Astrocyte of the spinal cord (primary cell): ENCODE results near the gene TRIO.

Source experiments
- DNase-seq: peaks from one replicate; pipeline ENCODE4 v3.0.0; 2011; ENCODE audit warnings: low read depth, low spot score
- H3K4me3 ChIP-seq: 2 replicates; pipeline ENCODE4 v1.5.1; 2011; ENCODE audit warnings: low read depth, mild to moderate bottlenecking, low read length, moderate library complexity
- CTCF ChIP-seq: IDR thresholded peaks from 2 replicates; pipeline ENCODE4 v1.5.1; 2012; ENCODE audit warnings: low read depth, mild to moderate bottlenecking, low read length, inconsistent platforms
- in situ Hi-C: cut with HindIII; loops from 2 replicates; pipeline ENCODE4 v1.10.0; 2017; ENCODE audit warnings: low sequenced_read_pairs

The TRIO gene

GRCh38 chr5:14267991-14268708 is 125.0 kb downstream of the TRIO start:
- DNase-seq: peak; percentile 68
- TF ChIP-seq CTCF: no peak
- no peak overlapping the region for H3K4me3 ChIP-seq
- in situ Hi-C loops: loop anchor here (25.0 kb wide), 1 partner anchor 281 kb away; no protein-coding TSS in a partner anchor

- no peak for TF ChIP-seq CTCF
- H3K4me3 ChIP-seq: no peak overlapping the region
- in situ Hi-C loops: loop anchor here (25.0 kb wide), 1 partner anchor 281 kb away; no protein-coding TSS in a partner anchor
- peak; percentile 57 for DNase-seq
These were observed 125.6 kb downstream of the TRIO start for GRCh38 chr5:14268738-14269137.

GRCh38 chr5:14269395-14269794 is 126.3 kb downstream of the TRIO start:
- no peak for TF ChIP-seq CTCF
- in situ Hi-C loops: loop anchor here (25.0 kb wide), 1 partner anchor 282 kb away; no protein-coding TSS in a partner anchor
- no peak for DNase-seq
- H3K4me3 ChIP-seq: no peak overlapping the region

GRCh38 chr5:14270209-14270702 is 127.1 kb downstream of the TRIO start:
- peak; percentile 78 for TF ChIP-seq CTCF
- no peak overlapping the region for H3K4me3 ChIP-seq
- peak; percentile 73 for DNase-seq
- in situ Hi-C loops: loop anchor here (25.0 kb wide), 1 partner anchor 283 kb away; no protein-coding TSS in a partner anchor

GRCh38 chr5:14272548-14273205 is 129.5 kb downstream of the TRIO start:
- TF ChIP-seq CTCF: no peak
- in situ Hi-C loops: loop anchor here (25.0 kb wide), 1 partner anchor 285 kb away; no protein-coding TSS in a partner anchor
- H3K4me3 ChIP-seq: no peak overlapping the region
- no peak for DNase-seq

GRCh38 chr5:14273207-14273767 is 130.1 kb downstream of the TRIO start:
- no peak for TF ChIP-seq CTCF
- in situ Hi-C loops: loop anchor here (25.0 kb wide), 1 partner anchor 286 kb away; no protein-coding TSS in a partner anchor
- H3K4me3 ChIP-seq: no peak overlapping the region
- no peak for DNase-seq
